Measurements from ENCODE around the gene KPNA5. TPM values are rescaled to one million over a fixed set of nuclear protein-coding genes. Genes with fewer than 3 reads are reported as not detected.

Gene KPNA5
- total RNA-seq, 1 experiment from 2014 or later, result 10.5 TPM

DNA sequence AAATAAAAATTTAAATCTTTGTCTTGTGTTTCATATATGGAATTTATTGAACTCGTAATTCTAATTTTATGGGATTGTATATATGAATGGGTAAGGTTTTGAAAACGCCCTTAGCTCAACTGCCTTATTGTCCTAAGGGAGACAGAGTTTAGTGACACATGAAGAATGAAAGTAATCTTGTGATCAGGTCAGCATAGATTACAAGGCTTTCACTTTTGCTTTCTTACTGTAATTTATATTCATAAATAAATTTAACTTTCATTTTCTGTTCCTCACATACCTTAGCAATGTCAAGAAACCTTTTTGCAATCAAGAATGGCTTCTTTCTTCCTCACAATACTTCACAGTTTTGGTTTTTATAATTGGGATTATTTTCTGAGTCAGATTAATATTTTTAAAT is 14.4 kb downstream of the KPNA5 start:
- Mint-ChIP-seq H3K36me3 (ENCODE audit: insufficient read depth in 1 of 3, low read depth in 3 of 3) (peaks cover 13 to 47% (median 37%) of the 10 kb centered on the region in 3 experiments), H3K27me3 (ENCODE audit: low read depth) (no peaks in the 10 kb centered on the region), H3K27ac (no peak overlapping the region), H3K4me1 (no peaks in the 10 kb centered on the region), H3K9me3 (no peaks in the 10 kb centered on the region), H3K4me3 (no peak overlapping the region)
- no CpG with 5 or more reads among the region's 2 CpGs for WGBS (ENCODE audit: extremely low coverage, insufficient read length, low lambda C conversion rate)
- no peak overlapping the region for H3K27ac ChIP-seq (ENCODE audit: insufficient read length, low read depth, low read length)
- no peak overlapping the region for H4K8ac ChIP-seq (replicated peaks; ENCODE audit: insufficient read length, low read depth, low read length)
- no peaks in the 10 kb centered on the region for H3K79me2 ChIP-seq (ENCODE audit: insufficient read depth, low read length)
- TF ChIP-seq, protein P1, sequence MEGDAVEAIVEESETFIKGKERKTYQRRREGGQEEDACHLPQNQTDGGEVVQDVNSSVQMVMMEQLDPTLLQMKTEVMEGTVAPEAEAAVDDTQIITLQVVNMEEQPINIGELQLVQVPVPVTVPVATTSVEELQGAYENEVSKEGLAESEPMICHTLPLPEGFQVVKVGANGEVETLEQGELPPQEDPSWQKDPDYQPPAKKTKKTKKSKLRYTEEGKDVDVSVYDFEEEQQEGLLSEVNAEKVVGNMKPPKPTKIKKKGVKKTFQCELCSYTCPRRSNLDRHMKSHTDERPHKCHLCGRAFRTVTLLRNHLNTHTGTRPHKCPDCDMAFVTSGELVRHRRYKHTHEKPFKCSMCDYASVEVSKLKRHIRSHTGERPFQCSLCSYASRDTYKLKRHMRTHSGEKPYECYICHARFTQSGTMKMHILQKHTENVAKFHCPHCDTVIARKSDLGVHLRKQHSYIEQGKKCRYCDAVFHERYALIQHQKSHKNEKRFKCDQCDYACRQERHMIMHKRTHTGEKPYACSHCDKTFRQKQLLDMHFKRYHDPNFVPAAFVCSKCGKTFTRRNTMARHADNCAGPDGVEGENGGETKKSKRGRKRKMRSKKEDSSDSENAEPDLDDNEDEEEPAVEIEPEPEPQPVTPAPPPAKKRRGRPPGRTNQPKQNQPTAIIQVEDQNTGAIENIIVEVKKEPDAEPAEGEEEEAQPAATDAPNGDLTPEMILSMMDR (conservative IDR thresholded peaks at IDR 0.05), result no peak
- no peaks in the 10 kb centered on the region for H3K4me1 ChIP-seq (ENCODE audit: insufficient read depth, low read length)
- H3K9me3 ChIP-seq (ENCODE audit: control insufficient read depth, low read depth, low read length), result no peaks in the 10 kb centered on the region
- H3K14ac ChIP-seq (ENCODE audit: insufficient read depth, low read length), result no peak overlapping the region
- no peak overlapping the region for H2BK20ac ChIP-seq (ENCODE audit: low read depth, low read length, poor library complexity, severe bottlenecking)
- H3K4ac ChIP-seq (ENCODE audit: low read depth, low read length), result no peak overlapping the region
- H3K18ac ChIP-seq (ENCODE audit: insufficient read length, low read depth, low read length), result no peak overlapping the region
- H4K5ac ChIP-seq (ENCODE audit: insufficient read length, low read depth, low read length), result no peak overlapping the region
- no peak overlapping the region for H2BK15ac ChIP-seq (ENCODE audit: low read depth, low read length)
- no peak overlapping the region for H3K9ac ChIP-seq (ENCODE audit: extremely low read depth, insufficient read length, low read length)
- H3T11ph ChIP-seq (ENCODE audit: low read length), result no peak overlapping the region
- no peak overlapping the region for H2BK12ac ChIP-seq (ENCODE audit: insufficient read length, low read depth, low read length)
- no peak overlapping the region for H2AK5ac ChIP-seq (ENCODE audit: insufficient read length, low read length)
- no peak overlapping the region for H4K91ac ChIP-seq (ENCODE audit: insufficient read length, low read depth, low read length)
- no peak overlapping the region for H3K23ac ChIP-seq (ENCODE audit: insufficient read length, low read depth, low read length)
- no peak for DNase-seq
- no peak overlapping the region for H2AFZ ChIP-seq (ENCODE audit: low read length)
- no peak overlapping the region for H2BK120ac ChIP-seq (ENCODE audit: low read depth, low read length, poor library complexity, severe bottlenecking)
- no peak overlapping the region for H2BK5ac ChIP-seq (ENCODE audit: insufficient read length, low read length)
- no peak overlapping the region for H3K56ac ChIP-seq (ENCODE audit: insufficient read length, low read depth, low read length)
- H3K27me3 ChIP-seq (ENCODE audit: insufficient read depth, low read length), result no peaks in the 10 kb centered on the region
- H3K23me2 ChIP-seq (ENCODE audit: insufficient read length, low read depth, low read length, poor library complexity, severe bottlenecking), result no peaks in the 10 kb centered on the region
- no peak overlapping the region for H3K4me2 ChIP-seq (ENCODE audit: insufficient read depth, insufficient read length, low read length)
- H3K79me1 ChIP-seq (ENCODE audit: insufficient read depth, low read depth, low read length, poor library complexity, severe bottlenecking), result peaks cover 6% of the 10 kb centered on the region
- H4K20me1 ChIP-seq (ENCODE audit: control insufficient read depth, insufficient read depth, insufficient read length), result no peaks in the 10 kb centered on the region

Data from H9 (cell line).